Raji (cell line): ENCODE results near the gene ESM1.

Experiments
- POLR2A ChIP-seq: IDR thresholded peaks from 2 replicates; pipeline ENCODE4 v1.6.1; 2011; ENCODE audit warnings: low read depth, low read length, control low read depth; ENCODE audit not compliant: insufficient read depth

Gene ESM1

DNA sequence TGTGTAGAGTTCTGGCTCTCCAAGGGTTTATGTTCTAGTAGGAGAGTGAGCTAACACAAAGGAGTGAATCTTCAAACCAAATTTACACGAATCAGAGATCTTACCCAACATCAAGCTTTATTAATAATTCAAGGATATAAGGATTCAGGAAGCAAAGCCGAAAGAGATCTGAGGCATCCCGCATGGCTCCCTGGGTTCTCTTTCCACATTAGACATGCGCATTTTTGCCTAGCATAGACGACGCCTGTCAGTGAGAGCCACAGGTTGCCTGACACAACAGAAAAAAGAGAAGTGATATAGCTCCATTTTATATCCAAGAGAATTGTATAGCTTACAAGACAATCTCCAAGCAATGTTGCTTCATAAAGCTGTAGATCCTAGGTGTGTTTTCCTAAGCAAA, 52.6 kb downstream of the ESM1 start:
- TF ChIP-seq POLR2A = no peak

DNA sequence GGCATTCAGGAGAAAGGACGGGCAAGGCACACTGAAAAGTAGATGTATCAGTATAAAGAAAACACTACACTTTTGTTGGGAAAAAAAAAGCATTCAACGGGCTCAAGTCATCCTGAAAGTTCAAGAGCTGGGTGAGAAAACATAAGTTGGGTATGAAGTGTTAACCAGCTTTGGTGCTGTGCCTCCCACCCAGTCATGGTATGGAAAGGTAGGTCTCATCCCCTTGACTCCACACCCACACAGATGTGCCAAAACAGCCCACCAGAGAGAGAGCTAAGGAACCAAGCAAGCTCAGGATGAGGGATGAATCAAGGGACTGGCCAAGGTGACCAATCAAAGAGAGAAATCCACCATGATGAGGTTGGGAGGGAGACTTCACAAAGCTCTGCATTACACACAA, 54.7 kb downstream of the ESM1 start:
- TF ChIP-seq POLR2A = no peak
